SK-N-MC (cell line): Measurements from ENCODE around the gene CYP46A1.

ENCODE experiments used
- EZH2 ChIP-seq: fragments of 200-600 bp; sonication (generic); IDR thresholded peaks from one replicate; pipeline ENCODE4 v1.6.1; 2017; ENCODE audit warnings: antibody characterized with exemption
- POLR2AphosphoS5 ChIP-seq: IDR thresholded peaks from 2 replicates; pipeline ENCODE4 v1.6.1; 2012; ENCODE audit warnings: mild to moderate bottlenecking, low read depth, low read length, borderline replicate concordance

DNA sequence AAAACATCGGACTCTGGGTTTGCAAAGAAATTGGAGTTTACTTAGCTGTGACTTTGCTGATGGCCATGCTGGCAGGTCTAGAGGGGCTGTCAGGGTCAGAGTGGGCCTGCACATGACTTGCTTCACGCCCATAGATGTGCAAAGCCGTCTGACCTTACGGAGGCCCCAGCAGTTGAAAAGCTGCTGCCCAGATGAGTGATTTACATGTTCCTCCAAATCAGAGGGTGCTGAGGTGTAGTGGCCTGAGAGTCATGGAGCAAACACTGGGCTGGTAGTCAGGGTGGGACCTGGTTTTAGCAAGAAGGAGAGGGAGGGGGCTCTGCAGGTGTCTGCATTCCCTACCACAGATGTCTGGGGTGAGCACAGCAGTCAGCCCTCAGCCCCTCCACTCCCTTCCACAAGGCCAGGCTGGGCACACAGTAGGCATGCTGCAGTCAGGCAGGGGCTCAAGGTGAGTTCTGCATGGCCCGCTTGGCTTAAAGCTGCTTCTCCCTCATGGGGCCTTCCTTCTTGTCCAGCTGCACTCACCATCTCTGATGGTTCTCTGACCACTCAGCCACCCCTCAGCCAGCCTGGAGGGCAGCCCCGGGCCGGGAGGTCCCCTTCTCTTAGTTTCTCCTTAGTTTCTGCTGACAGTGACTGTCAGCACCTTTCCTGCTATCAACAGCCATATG is 74.9 kb downstream of the CYP46A1 start:
- no peak for TF ChIP-seq EZH2
- TF ChIP-seq POLR2AphosphoS5, result no peak
